Omental fat pad (tissue), 4 donors: ENCODE measurements around the gene USP1. TPM values are rescaled to one million over a fixed set of nuclear protein-coding genes. Genes with fewer than 3 reads are reported as not detected.

ENCODE experiments used
- total RNA-seq, 4 donors: library from RNA; depleted of rRNA; stranded (reverse); fragments of >200 nt; gene quantifications; one replicate each; pipeline ENCODE4 v1.1.0, GENCODE V29; 2016

The USP1 gene
- total RNA-seq, 4 donors from 2014 or later, result 15.1 to 26.2 (median 16.2) TPM

Other genes with a start within 250 kb of the USP1 start
- gene L1TD1, start 242.2 kb upstream of the USP1 start, total RNA-seq, result under 1 TPM in 1 of 4 donors, not detected in 3; 0.13 TPM
- gene KANK4, start 117.6 kb upstream of the USP1 start, total RNA-seq, result 1 to 10 TPM; 1.3 to 2.7 (median 1.7) TPM
- gene ANGPTL3, start 160.5 kb downstream of the USP1 start, total RNA-seq, result not detected